Measurements from ENCODE around the gene STARD13. TPM values are rescaled to one million over a fixed set of nuclear protein-coding genes. Genes with fewer than 3 reads are reported as not detected.

Gene STARD13
- total RNA-seq, 1 experiment from 2014 or later = 26.6 TPM

DNA sequence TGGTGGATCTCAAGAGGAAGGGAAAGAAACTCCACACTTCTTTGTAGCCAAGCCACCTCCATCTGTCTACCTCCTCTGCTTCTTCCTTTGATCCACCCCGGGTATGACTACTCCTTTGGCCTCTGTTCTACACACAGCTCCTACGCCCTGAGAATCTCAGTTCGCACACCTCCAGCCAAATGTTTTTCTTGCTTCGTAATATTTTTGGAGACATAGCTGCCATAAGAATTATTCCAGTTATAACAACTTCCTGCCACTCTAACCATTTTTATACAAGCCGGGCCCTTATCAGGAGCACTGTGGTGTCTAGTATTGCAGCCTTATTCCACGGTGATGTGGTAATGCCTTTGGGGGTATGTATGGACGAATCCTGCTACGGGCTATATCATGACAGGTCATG lies 126.7 kb downstream of the STARD13 start:
- Histone ChIP-seq H3K79me2 (ENCODE audit: low read length) (no peaks in the 10 kb centered on the region), H2AFZ (ENCODE audit: low read length) (no peak overlapping the region), H3K36me3 (ENCODE audit: low read depth, low read length) (peaks cover 16% of the 10 kb centered on the region), H3K4me2 (ENCODE audit: low read length) (no peak overlapping the region), H3K27me3 (ENCODE audit: low read length) (no peaks in the 10 kb centered on the region), H4K20me1 (ENCODE audit: low read length) (no peaks in the 10 kb centered on the region), H3K9me3 (ENCODE audit: low read length) (no peaks in the 10 kb centered on the region), H3K9me2 (replicated peaks; ENCODE audit: low read length) (no peaks in the 10 kb centered on the region), H3K4me1 (ENCODE audit: insufficient read depth, low read length) (no peaks in the 10 kb centered on the region), H3K4me3 (ENCODE audit: low read length) (no peak overlapping the region), H3K9ac (ENCODE audit: low read length) (no peak overlapping the region), H3F3A (ENCODE audit: low read length, unreplicated experiment) (no peaks in the 10 kb centered on the region), H3K27ac (ENCODE audit: low read length) (no peak overlapping the region)
- intact Hi-C loops (cut with micrococcal nuclease) = no loop called here
- no peak for ATAC-seq
- POLR2A ChIA-PET (ENCODE audit: unreplicated experiment) = no interaction called here
- TF ChIP-seq EZH2 (IDR thresholded peaks at IDR 0.05; ENCODE audit: low read length, unreplicated experiment) = no peak
- TF ChIP-seq, protein P1, sequence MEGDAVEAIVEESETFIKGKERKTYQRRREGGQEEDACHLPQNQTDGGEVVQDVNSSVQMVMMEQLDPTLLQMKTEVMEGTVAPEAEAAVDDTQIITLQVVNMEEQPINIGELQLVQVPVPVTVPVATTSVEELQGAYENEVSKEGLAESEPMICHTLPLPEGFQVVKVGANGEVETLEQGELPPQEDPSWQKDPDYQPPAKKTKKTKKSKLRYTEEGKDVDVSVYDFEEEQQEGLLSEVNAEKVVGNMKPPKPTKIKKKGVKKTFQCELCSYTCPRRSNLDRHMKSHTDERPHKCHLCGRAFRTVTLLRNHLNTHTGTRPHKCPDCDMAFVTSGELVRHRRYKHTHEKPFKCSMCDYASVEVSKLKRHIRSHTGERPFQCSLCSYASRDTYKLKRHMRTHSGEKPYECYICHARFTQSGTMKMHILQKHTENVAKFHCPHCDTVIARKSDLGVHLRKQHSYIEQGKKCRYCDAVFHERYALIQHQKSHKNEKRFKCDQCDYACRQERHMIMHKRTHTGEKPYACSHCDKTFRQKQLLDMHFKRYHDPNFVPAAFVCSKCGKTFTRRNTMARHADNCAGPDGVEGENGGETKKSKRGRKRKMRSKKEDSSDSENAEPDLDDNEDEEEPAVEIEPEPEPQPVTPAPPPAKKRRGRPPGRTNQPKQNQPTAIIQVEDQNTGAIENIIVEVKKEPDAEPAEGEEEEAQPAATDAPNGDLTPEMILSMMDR (conservative IDR thresholded peaks at IDR 0.05; ENCODE audit: low read depth, low read length) = no peak
- TF ChIP-seq EZH2phosphoT487 (IDR thresholded peaks at IDR 0.05; ENCODE audit: borderline replicate concordance, low read length) = no peak
- no TSS peak for BruUV-seq (replicated peaks)
- CTCF ChIA-PET = no interaction called here
- DNase-seq = no peak

DNA sequence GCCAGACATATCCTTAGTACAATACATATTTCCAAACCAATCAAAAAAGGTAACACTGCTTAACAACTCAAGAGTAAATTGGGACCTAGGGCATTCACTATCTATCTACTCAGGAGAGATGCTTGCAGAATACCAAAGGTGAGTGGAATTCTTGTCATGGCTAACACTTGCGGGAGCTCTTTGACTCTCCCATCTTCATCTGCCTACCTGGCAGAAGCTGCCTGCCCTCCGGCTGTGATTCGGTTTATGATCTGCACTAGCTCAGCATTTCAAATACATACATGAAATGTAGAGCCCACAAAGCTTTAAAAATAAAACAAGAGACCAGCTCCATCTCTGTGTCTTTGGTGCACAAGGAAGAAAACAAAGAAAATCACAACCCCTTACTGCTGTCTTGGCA lies 127.3 kb downstream of the STARD13 start:
- Histone ChIP-seq H3K4me3 (ENCODE audit: low read length) (no peak overlapping the region), H3K36me3 (ENCODE audit: low read depth, low read length) (peaks cover 14% of the 10 kb centered on the region), H3K27ac (ENCODE audit: low read length) (no peak overlapping the region), H2AFZ (ENCODE audit: low read length) (no peak overlapping the region), H3K27me3 (ENCODE audit: low read length) (no peaks in the 10 kb centered on the region), H3K4me2 (ENCODE audit: low read length) (no peak overlapping the region), H3K9me3 (ENCODE audit: low read length) (no peaks in the 10 kb centered on the region), H4K20me1 (ENCODE audit: low read length) (no peaks in the 10 kb centered on the region), H3K9ac (ENCODE audit: low read length) (no peak overlapping the region), H3K4me1 (ENCODE audit: insufficient read depth, low read length) (no peaks in the 10 kb centered on the region), H3K79me2 (ENCODE audit: low read length) (no peaks in the 10 kb centered on the region), H3F3A (ENCODE audit: low read length, unreplicated experiment) (no peaks in the 10 kb centered on the region), H3K9me2 (replicated peaks; ENCODE audit: low read length) (no peaks in the 10 kb centered on the region)
- TF ChIP-seq EZH2 (IDR thresholded peaks at IDR 0.05; ENCODE audit: low read length, unreplicated experiment) = no peak
- no peak for TF ChIP-seq EZH2phosphoT487 (IDR thresholded peaks at IDR 0.05; ENCODE audit: borderline replicate concordance, low read length)
- TF ChIP-seq, protein P1 (conservative IDR thresholded peaks at IDR 0.05; ENCODE audit: low read depth, low read length) = no peak
- ChIA-PET CTCF (no interaction called here), POLR2A (ENCODE audit: unreplicated experiment) (no interaction called here)
- intact Hi-C loops (cut with micrococcal nuclease) = no loop called here
- BruUV-seq (replicated peaks) = no TSS peak
- ATAC-seq (no peak), DNase-seq (no peak)

DNA sequence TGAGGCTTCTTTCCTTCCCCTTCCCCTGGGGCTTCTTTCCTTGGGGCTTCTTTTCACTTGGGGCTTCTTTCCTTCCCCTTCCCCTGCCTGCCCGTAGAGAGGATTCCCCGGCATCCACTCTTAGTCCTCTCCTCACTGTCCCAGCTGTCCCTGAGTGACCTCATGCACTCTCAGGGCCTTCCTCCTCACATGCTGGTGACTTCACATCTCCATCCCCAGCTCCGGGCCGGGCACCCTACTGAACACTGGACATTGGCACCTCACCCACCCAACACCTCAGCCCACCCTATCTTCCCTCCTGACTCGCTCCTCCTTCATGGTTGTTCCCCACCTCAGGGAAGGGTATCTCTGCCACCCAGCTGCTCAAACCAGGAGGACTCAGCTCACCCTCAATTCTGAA lies 130.6 kb downstream of the STARD13 start:
- H3K9me3 ChIP-seq (ENCODE audit: low read length) = no peaks in the 10 kb centered on the region
- no peaks in the 10 kb centered on the region for H3K79me2 ChIP-seq (ENCODE audit: low read length)
- no peak overlapping the region for H3K27ac ChIP-seq (ENCODE audit: low read length)
- H3K36me3 ChIP-seq (ENCODE audit: low read depth, low read length) = no peaks in the 10 kb centered on the region
- no peaks in the 10 kb centered on the region for H3K27me3 ChIP-seq (ENCODE audit: low read length)
- no peak overlapping the region for H3K4me2 ChIP-seq (ENCODE audit: low read length)
- no peaks in the 10 kb centered on the region for H3K4me1 ChIP-seq (ENCODE audit: insufficient read depth, low read length)
- no peaks in the 10 kb centered on the region for H3F3A ChIP-seq (ENCODE audit: low read length, unreplicated experiment)
- ATAC-seq (no peak), DNase-seq (no peak)
- no TSS peak for BruUV-seq (replicated peaks)
- H3K4me3 ChIP-seq (ENCODE audit: low read length) = no peak overlapping the region
- POLR2A ChIA-PET (ENCODE audit: unreplicated experiment) = no interaction called here
- TF ChIP-seq, protein P1 (conservative IDR thresholded peaks at IDR 0.05; ENCODE audit: low read depth, low read length) = no peak
- TF ChIP-seq EZH2phosphoT487 (IDR thresholded peaks at IDR 0.05; ENCODE audit: borderline replicate concordance, low read length) (no peak), EZH2 (IDR thresholded peaks at IDR 0.05; ENCODE audit: low read length, unreplicated experiment) (no peak)
- no peak overlapping the region for H2AFZ ChIP-seq (ENCODE audit: low read length)
- CTCF ChIA-PET = no interaction called here
- H3K9me2 ChIP-seq (replicated peaks; ENCODE audit: low read length) = no peaks in the 10 kb centered on the region
- H3K9ac ChIP-seq (ENCODE audit: low read length) = no peak overlapping the region
- no peaks in the 10 kb centered on the region for H4K20me1 ChIP-seq (ENCODE audit: low read length)
- intact Hi-C loops (cut with micrococcal nuclease) = no loop called here
